GM12873 (cell line): ENCODE results near the gene SELENOF.

Experiments used
- TF ChIP-seq, protein P1 (sequence below): IDR thresholded peaks from 2 replicates; pipeline ENCODE4 v1.5.1; 2012; ENCODE audit warnings: low read depth, mild to moderate bottlenecking, moderate library complexity, low read length, control low read depth; ENCODE audit not compliant: insufficient read depth; ENCODE audit errors: missing control alignments

Gene SELENOF

DNA sequence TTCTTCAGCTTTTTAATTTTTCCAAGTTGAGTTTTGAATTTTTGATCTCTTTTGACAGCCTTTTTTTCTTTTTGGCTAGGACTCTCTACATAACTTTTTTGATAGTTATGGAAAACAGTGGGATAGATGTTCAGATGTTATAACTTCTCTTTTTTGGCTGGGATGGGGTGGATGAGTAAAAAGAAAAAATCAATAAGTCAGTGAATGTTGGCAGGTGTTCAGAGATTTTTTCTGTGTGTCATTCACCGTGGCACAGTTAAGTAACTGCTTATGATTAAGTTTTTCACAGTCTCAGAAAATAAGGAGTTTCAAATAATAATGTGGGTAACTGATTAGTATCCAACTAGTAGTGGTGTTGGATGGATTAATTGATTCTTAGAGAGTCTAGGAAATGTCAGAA, 24.5 kb upstream of the SELENOF start:
- TF ChIP-seq, protein P1, sequence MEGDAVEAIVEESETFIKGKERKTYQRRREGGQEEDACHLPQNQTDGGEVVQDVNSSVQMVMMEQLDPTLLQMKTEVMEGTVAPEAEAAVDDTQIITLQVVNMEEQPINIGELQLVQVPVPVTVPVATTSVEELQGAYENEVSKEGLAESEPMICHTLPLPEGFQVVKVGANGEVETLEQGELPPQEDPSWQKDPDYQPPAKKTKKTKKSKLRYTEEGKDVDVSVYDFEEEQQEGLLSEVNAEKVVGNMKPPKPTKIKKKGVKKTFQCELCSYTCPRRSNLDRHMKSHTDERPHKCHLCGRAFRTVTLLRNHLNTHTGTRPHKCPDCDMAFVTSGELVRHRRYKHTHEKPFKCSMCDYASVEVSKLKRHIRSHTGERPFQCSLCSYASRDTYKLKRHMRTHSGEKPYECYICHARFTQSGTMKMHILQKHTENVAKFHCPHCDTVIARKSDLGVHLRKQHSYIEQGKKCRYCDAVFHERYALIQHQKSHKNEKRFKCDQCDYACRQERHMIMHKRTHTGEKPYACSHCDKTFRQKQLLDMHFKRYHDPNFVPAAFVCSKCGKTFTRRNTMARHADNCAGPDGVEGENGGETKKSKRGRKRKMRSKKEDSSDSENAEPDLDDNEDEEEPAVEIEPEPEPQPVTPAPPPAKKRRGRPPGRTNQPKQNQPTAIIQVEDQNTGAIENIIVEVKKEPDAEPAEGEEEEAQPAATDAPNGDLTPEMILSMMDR = no peak

GRCh38 chr1:86933562-86934377, 19.8 kb upstream of the SELENOF start:
- TF ChIP-seq, protein P1 = no peak

GRCh38 chr1:86933051-86933450, 19.1 kb upstream of the SELENOF start:
- TF ChIP-seq, protein P1 = no peak

GRCh38 chr1:86928819-86929218, 14.9 kb upstream of the SELENOF start:
- TF ChIP-seq, protein P1 = no peak

- TF ChIP-seq, protein P1 = no peak
Observed at GRCh38 chr1:86926883-86927282, 13.0 kb upstream of the SELENOF start.

DNA sequence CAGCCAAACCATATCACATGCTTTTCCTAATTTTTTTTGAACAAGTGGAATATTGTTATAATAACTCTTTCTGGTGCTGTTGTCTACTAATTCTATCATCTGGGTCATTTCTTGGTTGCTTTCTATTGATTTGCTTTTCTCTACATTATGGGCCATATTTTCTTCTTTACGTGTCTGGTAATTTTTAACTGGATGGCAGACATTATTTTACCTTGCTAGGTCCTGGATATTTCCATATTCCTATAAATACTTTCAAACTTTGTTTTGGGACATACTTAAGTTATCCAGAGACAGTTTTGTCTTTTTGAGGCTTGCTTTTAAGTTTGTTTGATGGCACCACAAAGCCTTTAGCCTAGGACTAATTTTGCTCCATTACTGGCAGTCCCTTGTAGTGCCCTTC, 11.8 kb upstream of the SELENOF start:
- TF ChIP-seq, protein P1 = no peak

- TF ChIP-seq, protein P1 = no peak
Observed at GRCh38 chr1:86924324-86924960, 10.5 kb upstream of the SELENOF start.
